HCT116 (cell line): ENCODE data around the gene GRIP1. TPM values are rescaled to one million over a fixed set of nuclear protein-coding genes. Genes with fewer than 3 reads are reported as not detected.

Source experiments
- ATAC-seq: fragments of 200-7000 bp; cut with Tn5 transposase; 2 replicates; pipeline ENCODE4 v1.9.1; 2020; ENCODE audit warnings: mild to moderate bottlenecking, moderate library complexity
- BruUV-seq: library from RNA; stranded (reverse); fragments of 400-500 nt; replicated peaks from 2 replicates; lab custom pipeline; 2021; lab: Mats Ljungman, UMichigan
- CTCF ChIA-PET: fragments of 300-600 bp; sonication (Branson Sonifier 250); formaldehyde crosslinking; loops from one replicate; lab custom pipeline; 2021; ENCODE audit warnings: antibody characterized with exemption; lab: Charles Lee
- POLR2A ChIA-PET: fragments of 300-600, 350-600 bp; sonication (Branson Sonifier 250); formaldehyde crosslinking; loops from one replicate; lab custom pipeline; 2021; ENCODE audit warnings: antibody characterized with exemption; lab: Charles Lee
- RAD21 ChIA-PET, 2 experiments: fragments of 300-600 bp; sonication (Branson Sonifier 250); formaldehyde crosslinking; loops; one replicate each; lab custom pipeline; 2023; ENCODE audit warnings: low total read pairs in 2 of 2; ENCODE audit not compliant: uncharacterized antibody in 2 of 2, unreplicated experiment in 2 of 2, low non-redundant PET in 1 of 2; lab: Charles Lee
- DNase-seq: peaks from one replicate; pipeline ENCODE4 v3.0.0-alpha.2; 2010; ENCODE audit warnings: low read depth, low spot score
- H2AFZ ChIP-seq: fragments of 200-600 bp; shearing (Covaris generic), sonication (generic); 2 replicates; pipeline ENCODE4 v1.6.1; 2017; ENCODE audit warnings: low read depth, mixed run types, mixed read lengths, antibody characterized with exemption, low read length; ENCODE audit not compliant: poor library complexity, severe bottlenecking
- H3K27ac ChIP-seq: 2 replicates; pipeline ENCODE4 v1.5.1; 2012; ENCODE audit warnings: low read depth, low read length
- H3K27me3 ChIP-seq: fragments of 200-600 bp; sonication (generic); 2 replicates; pipeline ENCODE4 v1.6.1; 2016; ENCODE audit warnings: mixed run types, low read length, mixed read lengths; ENCODE audit not compliant: insufficient read depth
- H3K36me3 ChIP-seq, 2 experiments: fragments of 200-500 bp in 1 of 2; fragments of 200-600 bp in 1 of 2; sonication (Bioruptor generic) in 1 of 2; sonication (generic) in 1 of 2; 2 replicates each; pipeline versions ENCODE4 v1.5.1 to v1.6.1; 2014 to 2016; ENCODE audit warnings: low read length in 2 of 2, inconsistent platforms in 1 of 2, mixed read lengths in 1 of 2, mixed run types in 1 of 2; ENCODE audit not compliant: insufficient read depth in 2 of 2, control insufficient read depth in 1 of 2
- H3K4me1 ChIP-seq, 2 experiments: fragments of 200-600 bp in 1 of 2; sonication (generic) in 1 of 2; 2 replicates each; pipeline versions ENCODE4 v1.5.1 to v1.6.1; 2012 to 2017; ENCODE audit warnings: low read length in 2 of 2, inconsistent platforms in 1 of 2, mild to moderate bottlenecking in 1 of 2, mixed read lengths in 1 of 2, mixed run types in 1 of 2, moderate library complexity in 1 of 2; ENCODE audit not compliant: insufficient read depth in 2 of 2, control insufficient read depth in 1 of 2
- H3K4me2 ChIP-seq: fragments of 200-600 bp; sonication (generic); 2 replicates; pipeline ENCODE4 v1.6.1; 2017; ENCODE audit warnings: mixed run types, low read length, mixed read lengths
- H3K4me3 ChIP-seq, 2 experiments: fragments of 200-600 bp in 1 of 2; sonication (generic) in 1 of 2; replicated peaks in 1 of 2; 2 replicates each; pipeline ENCODE4 v1.5.1; 2011 to 2016; ENCODE audit warnings: low read length in 2 of 2, control low read depth in 1 of 2, low read depth in 1 of 2, mild to moderate bottlenecking in 1 of 2, mixed read lengths in 1 of 2, mixed run types in 1 of 2
- H3K79me2 ChIP-seq: fragments of 200-600 bp; sonication (generic); 2 replicates; pipeline ENCODE4 v1.6.1; 2017; ENCODE audit warnings: mild to moderate bottlenecking, mixed run types, low read length, moderate library complexity, mixed read lengths; ENCODE audit not compliant: insufficient read depth
- H3K9ac ChIP-seq: fragments of 200-600 bp; sonication (generic); 2 replicates; pipeline ENCODE4 v1.6.1; 2016; ENCODE audit warnings: low read length, mixed read lengths
- H3K9me2 ChIP-seq: fragments of 200-600 bp; sonication (generic), shearing (Covaris generic); 2 replicates; pipeline ENCODE4 v1.6.1; 2017; ENCODE audit warnings: mixed run types, mild to moderate bottlenecking, moderate library complexity; ENCODE audit not compliant: insufficient read depth
- H3K9me3 ChIP-seq, 2 experiments: fragments of 200-500 bp in 1 of 2; fragments of 200-600 bp in 1 of 2; sonication (Bioruptor generic) in 1 of 2; sonication (generic) in 1 of 2; 2 replicates each; pipeline ENCODE4 v1.6.1; 2014 to 2017; ENCODE audit warnings: low read length in 2 of 2, mixed read lengths in 2 of 2, inconsistent platforms in 1 of 2, low read depth in 1 of 2, mild to moderate bottlenecking in 1 of 2, mixed run types in 1 of 2, moderate library complexity in 1 of 2; ENCODE audit not compliant: control insufficient read depth in 1 of 2, insufficient read depth in 1 of 2
- H4K20me1 ChIP-seq: fragments of 200-600 bp; sonication (generic), shearing (Covaris generic); 2 replicates; pipeline ENCODE4 v1.6.1; 2017; ENCODE audit warnings: mixed run types, mild to moderate bottlenecking, moderate library complexity; ENCODE audit not compliant: insufficient read depth
- CEBPB ChIP-seq: IDR thresholded peaks from 2 replicates; pipeline ENCODE4 v1.6.1; 2012; ENCODE audit warnings: low read depth
- EGR1 ChIP-seq: IDR thresholded peaks from 2 replicates; pipeline ENCODE4 v1.6.1; 2012; ENCODE audit warnings: low read depth
- ELF1 ChIP-seq: IDR thresholded peaks from 2 replicates; pipeline ENCODE4 v1.6.1; 2012; ENCODE audit warnings: low read depth, borderline replicate concordance
- EZH2 ChIP-seq: fragments of 200-600 bp; sonication (generic); IDR thresholded peaks from 2 replicates; pipeline ENCODE4 v1.6.1; 2017; ENCODE audit warnings: antibody characterized with exemption, mixed run types
- FOSL1 ChIP-seq: IDR thresholded peaks from 2 replicates; pipeline ENCODE4 v1.6.1; 2012; ENCODE audit warnings: low read depth
- JUND ChIP-seq: IDR thresholded peaks from 2 replicates; pipeline ENCODE4 v1.6.1; 2012
- POLR2A ChIP-seq: IDR thresholded peaks from 2 replicates; pipeline ENCODE4 v1.7.0; 2011; ENCODE audit warnings: borderline replicate concordance; ENCODE audit not compliant: insufficient read depth, insufficient read length; ENCODE audit errors: extremely low read depth
- POLR2AphosphoS5 ChIP-seq: IDR thresholded peaks from 2 replicates; pipeline ENCODE4 v1.6.1; 2011; ENCODE audit warnings: mild to moderate bottlenecking, low read depth, low read length, moderate library complexity
- RAD21 ChIP-seq: IDR thresholded peaks from 2 replicates; pipeline ENCODE4 v1.6.1; 2012; ENCODE audit warnings: low read depth, mild to moderate bottlenecking
- SIN3A ChIP-seq: IDR thresholded peaks from 2 replicates; pipeline ENCODE4 v1.6.1; 2012; ENCODE audit warnings: low read depth
- SP1 ChIP-seq: IDR thresholded peaks from 2 replicates; pipeline ENCODE4 v1.6.1; 2012; ENCODE audit warnings: low read depth
- SRF ChIP-seq: IDR thresholded peaks from 2 replicates; pipeline ENCODE4 v1.6.1; 2012; ENCODE audit warnings: low read depth
- TCF7L2 ChIP-seq: IDR thresholded peaks from 2 replicates; pipeline ENCODE4 v1.7.0; 2011; ENCODE audit warnings: borderline replicate concordance, inconsistent platforms; ENCODE audit not compliant: insufficient read depth, insufficient read length; ENCODE audit errors: extremely low read depth
- YY1 ChIP-seq: IDR thresholded peaks from 2 replicates; pipeline ENCODE4 v1.6.1; 2011; ENCODE audit warnings: low read length, low read depth, moderate library complexity, mild to moderate bottlenecking; ENCODE audit not compliant: insufficient replicate concordance; ENCODE audit errors: extremely low read depth
- ZFX ChIP-seq: fragments of 450-650 bp; IDR thresholded peaks from 2 replicates; pipeline ENCODE4 v1.6.1; 2017
- ZNF274 ChIP-seq: fragments of 200-500 bp; sonication (Bioruptor generic); IDR thresholded peaks from 2 replicates; pipeline ENCODE4 v1.6.1; 2014; ENCODE audit warnings: mild to moderate bottlenecking, low read depth, low read length, inconsistent platforms
- intact Hi-C: fragments of 100-400 bp; cut with micrococcal nuclease; formaldehyde crosslinking; loops from 2 replicates; pipeline ENCODE4 v1.10.0; 2022
- total RNA-seq: library from RNA; stranded (reverse); gene quantifications from one replicate; pipeline ENCODE4 v1.2.1, GENCODE V29; 2021; ENCODE audit not compliant: unreplicated experiment
- TF ChIP-seq, protein P1 (sequence below): IDR thresholded peaks from 2 replicates; pipeline ENCODE4 v1.6.1; 2011; ENCODE audit warnings: mild to moderate bottlenecking, low read length, moderate library complexity; ENCODE audit not compliant: insufficient replicate concordance; ENCODE audit errors: extremely low read depth
- TF ChIP-seq, protein P2 (sequence below), 3 experiments: fragments of 200-600 bp in 1 of 3; sonication (generic) in 1 of 3; IDR thresholded peaks in 2 of 3; conservative IDR thresholded peaks in 1 of 3; 2 replicates each; pipeline ENCODE4 v1.5.1; 2012 to 2017; ENCODE audit warnings: low read depth in 2 of 3, low read length in 2 of 3, antibody characterized with exemption in 1 of 3, borderline replicate concordance in 1 of 3, control low read depth in 1 of 3, mild to moderate bottlenecking in 1 of 3, mixed read lengths in 1 of 3, mixed run types in 1 of 3, moderate library complexity in 1 of 3; ENCODE audit not compliant: insufficient read depth in 1 of 3
- TF ChIP-seq, protein P3 (sequence below): IDR thresholded peaks from 2 replicates; pipeline ENCODE4 v1.6.1; 2012
- TF ChIP-seq, protein P4 (sequence below): IDR thresholded peaks from 2 replicates; pipeline ENCODE4 v1.6.1; 2012; ENCODE audit warnings: low read depth

GRIP1 gene
- total RNA-seq, 1 experiment from 2014 or later = not detected

DNA sequence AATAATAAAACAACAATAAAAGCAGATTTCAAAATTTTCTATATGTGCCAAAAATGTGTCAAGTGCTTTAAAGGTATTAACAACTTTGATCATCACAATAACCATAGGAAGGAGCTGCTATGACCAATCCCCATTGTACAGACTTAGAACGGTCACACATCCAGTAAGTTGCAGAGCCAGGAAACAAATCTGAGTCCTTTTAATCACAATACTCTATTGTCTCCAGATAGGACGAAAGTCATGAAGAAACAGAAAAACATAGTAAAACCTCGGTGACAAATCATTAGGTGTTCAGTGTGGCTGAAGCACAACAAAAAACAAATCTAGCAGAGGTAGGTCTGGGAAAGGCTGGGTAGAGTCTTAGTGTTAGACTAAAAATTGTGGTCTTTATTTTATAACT, 178.8 kb downstream of the GRIP1 start:
- Histone ChIP-seq H3K4me3 (no peak overlapping the region), H3K27me3 (peaks cover 25% of the 10 kb centered on the region), H3K36me3 (no peaks in the 10 kb centered on the region), H4K20me1 (no peaks in the 10 kb centered on the region), H3K9ac (no peak overlapping the region), H3K9me3 (no peaks in the 10 kb centered on the region), H3K79me2 (no peaks in the 10 kb centered on the region), H3K4me1 (no peaks in the 10 kb centered on the region), H3K27ac (no peak overlapping the region)
- ChIA-PET CTCF (no interaction called here), RAD21 (no interaction called here)
- DNase-seq = no peak
- no TSS peak for BruUV-seq
- no peak for ATAC-seq
- intact Hi-C loops = no loop called here
- TF ChIP-seq, protein P1, sequence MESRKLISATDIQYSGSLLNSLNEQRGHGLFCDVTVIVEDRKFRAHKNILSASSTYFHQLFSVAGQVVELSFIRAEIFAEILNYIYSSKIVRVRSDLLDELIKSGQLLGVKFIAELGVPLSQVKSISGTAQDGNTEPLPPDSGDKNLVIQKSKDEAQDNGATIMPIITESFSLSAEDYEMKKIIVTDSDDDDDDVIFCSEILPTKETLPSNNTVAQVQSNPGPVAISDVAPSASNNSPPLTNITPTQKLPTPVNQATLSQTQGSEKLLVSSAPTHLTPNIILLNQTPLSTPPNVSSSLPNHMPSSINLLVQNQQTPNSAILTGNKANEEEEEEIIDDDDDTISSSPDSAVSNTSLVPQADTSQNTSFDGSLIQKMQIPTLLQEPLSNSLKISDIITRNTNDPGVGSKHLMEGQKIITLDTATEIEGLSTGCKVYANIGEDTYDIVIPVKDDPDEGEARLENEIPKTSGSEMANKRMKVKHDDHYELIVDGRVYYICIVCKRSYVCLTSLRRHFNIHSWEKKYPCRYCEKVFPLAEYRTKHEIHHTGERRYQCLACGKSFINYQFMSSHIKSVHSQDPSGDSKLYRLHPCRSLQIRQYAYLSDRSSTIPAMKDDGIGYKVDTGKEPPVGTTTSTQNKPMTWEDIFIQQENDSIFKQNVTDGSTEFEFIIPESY = no peak
- TF ChIP-seq CEBPB (no peak), ELF1 (no peak), RAD21 (no peak), SP1 (no peak), ZNF274 (no peak), POLR2AphosphoS5 (no peak), JUND (no peak), EGR1 (no peak), FOSL1 (no peak), SRF (no peak), EZH2 (no peak), YY1 (no peak), TCF7L2 (no peak), POLR2A (no peak), ZFX (no peak), SIN3A (no peak)
- TF ChIP-seq, protein P2, sequence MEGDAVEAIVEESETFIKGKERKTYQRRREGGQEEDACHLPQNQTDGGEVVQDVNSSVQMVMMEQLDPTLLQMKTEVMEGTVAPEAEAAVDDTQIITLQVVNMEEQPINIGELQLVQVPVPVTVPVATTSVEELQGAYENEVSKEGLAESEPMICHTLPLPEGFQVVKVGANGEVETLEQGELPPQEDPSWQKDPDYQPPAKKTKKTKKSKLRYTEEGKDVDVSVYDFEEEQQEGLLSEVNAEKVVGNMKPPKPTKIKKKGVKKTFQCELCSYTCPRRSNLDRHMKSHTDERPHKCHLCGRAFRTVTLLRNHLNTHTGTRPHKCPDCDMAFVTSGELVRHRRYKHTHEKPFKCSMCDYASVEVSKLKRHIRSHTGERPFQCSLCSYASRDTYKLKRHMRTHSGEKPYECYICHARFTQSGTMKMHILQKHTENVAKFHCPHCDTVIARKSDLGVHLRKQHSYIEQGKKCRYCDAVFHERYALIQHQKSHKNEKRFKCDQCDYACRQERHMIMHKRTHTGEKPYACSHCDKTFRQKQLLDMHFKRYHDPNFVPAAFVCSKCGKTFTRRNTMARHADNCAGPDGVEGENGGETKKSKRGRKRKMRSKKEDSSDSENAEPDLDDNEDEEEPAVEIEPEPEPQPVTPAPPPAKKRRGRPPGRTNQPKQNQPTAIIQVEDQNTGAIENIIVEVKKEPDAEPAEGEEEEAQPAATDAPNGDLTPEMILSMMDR (IDR thresholded peaks at IDR 0.05 in 2 of 3, conservative IDR thresholded peaks at IDR 0.05 in 1 of 3; ENCODE audit: borderline replicate concordance in 1 of 3, insufficient read depth in 1 of 3, low read depth in 2 of 3, low read length in 2 of 3) = no peak
- TF ChIP-seq, protein P3, sequence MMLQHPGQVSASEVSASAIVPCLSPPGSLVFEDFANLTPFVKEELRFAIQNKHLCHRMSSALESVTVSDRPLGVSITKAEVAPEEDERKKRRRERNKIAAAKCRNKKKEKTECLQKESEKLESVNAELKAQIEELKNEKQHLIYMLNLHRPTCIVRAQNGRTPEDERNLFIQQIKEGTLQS = no peak
- TF ChIP-seq, protein P4, sequence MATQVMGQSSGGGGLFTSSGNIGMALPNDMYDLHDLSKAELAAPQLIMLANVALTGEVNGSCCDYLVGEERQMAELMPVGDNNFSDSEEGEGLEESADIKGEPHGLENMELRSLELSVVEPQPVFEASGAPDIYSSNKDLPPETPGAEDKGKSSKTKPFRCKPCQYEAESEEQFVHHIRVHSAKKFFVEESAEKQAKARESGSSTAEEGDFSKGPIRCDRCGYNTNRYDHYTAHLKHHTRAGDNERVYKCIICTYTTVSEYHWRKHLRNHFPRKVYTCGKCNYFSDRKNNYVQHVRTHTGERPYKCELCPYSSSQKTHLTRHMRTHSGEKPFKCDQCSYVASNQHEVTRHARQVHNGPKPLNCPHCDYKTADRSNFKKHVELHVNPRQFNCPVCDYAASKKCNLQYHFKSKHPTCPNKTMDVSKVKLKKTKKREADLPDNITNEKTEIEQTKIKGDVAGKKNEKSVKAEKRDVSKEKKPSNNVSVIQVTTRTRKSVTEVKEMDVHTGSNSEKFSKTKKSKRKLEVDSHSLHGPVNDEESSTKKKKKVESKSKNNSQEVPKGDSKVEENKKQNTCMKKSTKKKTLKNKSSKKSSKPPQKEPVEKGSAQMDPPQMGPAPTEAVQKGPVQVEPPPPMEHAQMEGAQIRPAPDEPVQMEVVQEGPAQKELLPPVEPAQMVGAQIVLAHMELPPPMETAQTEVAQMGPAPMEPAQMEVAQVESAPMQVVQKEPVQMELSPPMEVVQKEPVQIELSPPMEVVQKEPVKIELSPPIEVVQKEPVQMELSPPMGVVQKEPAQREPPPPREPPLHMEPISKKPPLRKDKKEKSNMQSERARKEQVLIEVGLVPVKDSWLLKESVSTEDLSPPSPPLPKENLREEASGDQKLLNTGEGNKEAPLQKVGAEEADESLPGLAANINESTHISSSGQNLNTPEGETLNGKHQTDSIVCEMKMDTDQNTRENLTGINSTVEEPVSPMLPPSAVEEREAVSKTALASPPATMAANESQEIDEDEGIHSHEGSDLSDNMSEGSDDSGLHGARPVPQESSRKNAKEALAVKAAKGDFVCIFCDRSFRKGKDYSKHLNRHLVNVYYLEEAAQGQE = no peak
- TF ChIP-seq, all 23 proteins: peak for 0
- Histone ChIP-seq H2AFZ (no peak overlapping the region), H3K4me2 (no peak overlapping the region), H3K9me2 (no peaks in the 10 kb centered on the region)
- POLR2A ChIA-PET = no interaction called here
